Right ventricle myocardium inferior (tissue), 1 donor: ENCODE measurements around the gene MED20. TPM values are rescaled to one million over a fixed set of nuclear protein-coding genes. Genes with fewer than 3 reads are reported as not detected.

Experiments used
- ATAC-seq: fragments of 200-7000 bp; cut with Tn5 transposase; one replicate; pipeline ENCODE4 v1.9.1; 2020; ENCODE audit warnings: mild to moderate bottlenecking, moderate library complexity
- DNase-seq: peaks from one replicate; pipeline ENCODE4 v3.0.0; 2021; ENCODE audit errors: missing footprints
- intact Hi-C: fragments of 100-400 bp; cut with DNase I; formaldehyde crosslinking; loops from one replicate; pipeline ENCODE4 v1.11.0; 2022
- total RNA-seq: library from RNA; stranded (reverse); fragmentation: NEBNext Ultra II Directional; extraction: Animal tissue kit (Norgen Biotek cat#: 25700); gene quantifications from one replicate; pipeline ENCODE4 v1.2.1, GENCODE V29; 2021
- donor health status: DM: no; HTN: yes; CAD: no; lungs with severe emphysema.

The MED20 gene
- total RNA-seq, 1 donor from 2014 or later, result 22.9 TPM

GRCh38 chr6:41878246-41878645, 42.7 kb downstream of the MED20 start:
- DNase-seq, result no peak
- intact Hi-C loops, result no loop called here
- no peak for ATAC-seq

GRCh38 chr6:41877051-41877680, 43.8 kb downstream of the MED20 start:
- ATAC-seq (no peak), DNase-seq (no peak)
- intact Hi-C loops, result no loop called here

DNA sequence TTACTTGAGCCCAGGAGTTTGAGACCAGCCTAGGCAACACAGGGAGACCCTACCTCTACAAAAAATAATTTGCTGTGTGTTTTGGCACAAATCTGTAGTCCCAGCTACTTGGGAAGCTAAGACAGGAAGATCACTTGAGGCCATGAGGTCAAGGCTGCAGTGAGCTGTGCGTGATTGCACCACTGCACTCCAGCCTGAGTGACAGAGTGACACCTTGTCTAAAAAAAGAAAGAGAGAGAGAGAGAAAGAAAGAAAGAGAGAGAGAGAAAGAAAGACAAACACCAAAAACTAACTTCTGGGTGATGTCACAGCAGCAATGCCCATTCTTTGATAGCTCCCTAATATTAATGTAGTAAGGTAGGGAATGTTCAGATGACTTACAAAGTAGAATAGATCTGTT, 46.2 kb downstream of the MED20 start:
- intact Hi-C loops, result no loop called here
- DNase-seq (no peak), ATAC-seq (no peak)

GRCh38 chr6:41872147-41872546, 48.8 kb downstream of the MED20 start:
- ATAC-seq, result no peak
- DNase-seq, result no peak
- intact Hi-C loops, result no loop called here

DNA sequence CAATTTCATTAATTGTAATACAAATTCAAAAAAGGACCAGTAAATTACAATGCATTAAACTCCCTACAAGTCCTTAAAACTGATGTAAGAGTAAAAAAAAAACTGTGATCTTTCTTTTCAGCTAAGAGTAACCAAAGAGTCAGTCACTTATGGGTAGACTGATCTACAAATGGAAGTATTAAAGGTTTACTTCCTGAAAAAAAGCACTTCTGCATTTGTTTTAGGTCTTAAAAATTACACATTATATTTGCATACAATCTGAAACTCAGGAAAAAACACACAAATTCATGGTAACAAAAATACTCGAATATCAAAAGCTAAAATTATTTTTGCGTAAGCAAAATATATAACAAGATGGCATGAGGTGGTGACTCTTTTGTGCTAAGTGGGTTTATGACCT, 49.2 kb downstream of the MED20 start:
- intact Hi-C loops, result no loop called here
- ATAC-seq (no peak), DNase-seq (no peak)

DNA sequence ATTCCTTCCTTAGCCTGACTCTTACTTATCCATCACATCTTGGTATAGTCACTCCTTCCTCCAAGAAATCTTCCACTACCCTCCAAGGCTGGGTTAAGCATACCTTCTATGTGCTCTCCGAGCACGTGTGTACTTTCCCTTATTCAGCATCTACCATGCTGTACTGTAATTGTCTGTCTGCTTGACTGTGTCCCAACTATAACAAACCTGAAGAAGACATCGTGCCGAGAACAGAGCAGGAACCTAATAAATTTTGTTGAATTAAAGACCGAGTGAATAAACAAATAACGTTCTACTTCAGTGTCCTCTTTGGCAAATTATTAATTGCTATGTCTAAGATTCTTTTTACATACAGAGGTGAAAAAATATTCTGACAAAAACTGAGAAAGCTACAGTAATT, 61.6 kb downstream of the MED20 start:
- intact Hi-C loops, result no loop called here
- no peak for ATAC-seq
- no peak for DNase-seq

- DNase-seq (no peak), ATAC-seq (no peak)
- intact Hi-C loops, result no loop called here
Measured at GRCh38 chr6:41858703-41859102, 62.2 kb downstream of the MED20 start.

Other genes starting within 250 kb of the MED20 start
- gene TFEB, start 185.5 kb downstream of the MED20 start, total RNA-seq, result 39.5 TPM
- gene PGC, start 173.7 kb downstream of the MED20 start, total RNA-seq, result not detected
- gene FRS3, start 141.2 kb downstream of the MED20 start, total RNA-seq, result 5.1 TPM
- gene PRICKLE4, start 140.4 kb downstream of the MED20 start, total RNA-seq, result 3.3 TPM
- gene TOMM6, start 133.4 kb downstream of the MED20 start, total RNA-seq, result 226 TPM
- gene USP49, start 25.8 kb downstream of the MED20 start, total RNA-seq, result 2.0 TPM
- gene BYSL, start 360 bp upstream of the MED20 start, total RNA-seq, result 9.6 TPM
- 51.5 TPM for gene CCND3, start 20.7 kb upstream of the MED20 start, total RNA-seq
- gene TAF8, start 129.4 kb upstream of the MED20 start, total RNA-seq, result 31.5 TPM
- gene C6orf132, start 221.5 kb upstream of the MED20 start, total RNA-seq, result 2.0 TPM